Uterus (tissue), 2 donors: ENCODE data around the gene ICAM5.

ENCODE experiments used
- POLR2A ChIP-seq, 2 donors: fragments of 450-650 bp; IDR thresholded peaks; one replicate each; pipeline ENCODE4 v1.6.1; 2016; ENCODE audit warnings: antibody characterized with exemption in 2 of 2, mild to moderate bottlenecking in 1 of 2, moderate library complexity in 1 of 2
- TF ChIP-seq, protein P1 (sequence below), 4 experiments: fragments of 200-600 bp in 2 of 4; fragments of 450-650 bp in 2 of 4; sonication (generic) in 2 of 4; IDR thresholded peaks; one replicate each; pipeline ENCODE4 v1.5.1; 2016 to 2019; ENCODE audit warnings: antibody characterized with exemption in 4 of 4, mild to moderate bottlenecking in 2 of 4, moderate library complexity in 1 of 4

DNA sequence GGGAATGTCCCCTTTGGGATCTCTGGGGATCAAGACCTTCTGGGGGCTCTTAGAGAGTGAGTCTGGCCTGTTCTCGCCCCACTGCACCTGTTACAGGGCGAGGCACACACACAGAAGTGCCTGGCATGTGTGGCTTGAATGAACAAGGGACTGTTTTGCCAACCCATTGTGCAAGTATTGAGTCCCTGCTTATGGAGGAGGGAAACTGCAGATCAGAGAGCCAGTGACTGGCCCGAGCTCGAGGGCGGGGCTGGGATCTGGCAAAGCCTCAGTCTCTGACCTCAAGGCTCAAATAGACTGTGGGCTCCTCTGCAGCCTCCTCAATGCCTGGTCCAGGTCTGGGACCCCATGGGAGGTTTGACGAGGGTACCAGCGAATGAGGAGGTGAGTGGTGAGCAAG is 38.0 kb downstream of the ICAM5 start:
- TF ChIP-seq, protein P1, sequence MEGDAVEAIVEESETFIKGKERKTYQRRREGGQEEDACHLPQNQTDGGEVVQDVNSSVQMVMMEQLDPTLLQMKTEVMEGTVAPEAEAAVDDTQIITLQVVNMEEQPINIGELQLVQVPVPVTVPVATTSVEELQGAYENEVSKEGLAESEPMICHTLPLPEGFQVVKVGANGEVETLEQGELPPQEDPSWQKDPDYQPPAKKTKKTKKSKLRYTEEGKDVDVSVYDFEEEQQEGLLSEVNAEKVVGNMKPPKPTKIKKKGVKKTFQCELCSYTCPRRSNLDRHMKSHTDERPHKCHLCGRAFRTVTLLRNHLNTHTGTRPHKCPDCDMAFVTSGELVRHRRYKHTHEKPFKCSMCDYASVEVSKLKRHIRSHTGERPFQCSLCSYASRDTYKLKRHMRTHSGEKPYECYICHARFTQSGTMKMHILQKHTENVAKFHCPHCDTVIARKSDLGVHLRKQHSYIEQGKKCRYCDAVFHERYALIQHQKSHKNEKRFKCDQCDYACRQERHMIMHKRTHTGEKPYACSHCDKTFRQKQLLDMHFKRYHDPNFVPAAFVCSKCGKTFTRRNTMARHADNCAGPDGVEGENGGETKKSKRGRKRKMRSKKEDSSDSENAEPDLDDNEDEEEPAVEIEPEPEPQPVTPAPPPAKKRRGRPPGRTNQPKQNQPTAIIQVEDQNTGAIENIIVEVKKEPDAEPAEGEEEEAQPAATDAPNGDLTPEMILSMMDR (IDR thresholded peaks at IDR 0.05): no peak
- TF ChIP-seq POLR2A (IDR thresholded peaks at IDR 0.05): no peak
